Ureter (tissue), 1 donor: ENCODE data around the gene LRRC4C. TPM values are rescaled to one million over a fixed set of nuclear protein-coding genes. Genes with fewer than 3 reads are reported as not detected.
"Not testable (repeated sequence)": the region's sequence is repeated elsewhere in the genome, so short reads cannot be mapped to it uniquely, and the experiment has no call there.

Experiments used
- DNase-seq: peaks from one replicate; pipeline ENCODE4 v3.0.0-alpha.2; 2020; ENCODE audit warnings: low spot score
- total RNA-seq: library from RNA; stranded (reverse); gene quantifications from one replicate; pipeline ENCODE4 v1.2.4, GENCODE V29; 2023
- donor health status: DM: yes; HTN: yes; CAD: no.

Gene LRRC4C
- total RNA-seq, 1 donor from 2014 or later = 3.6 TPM

- no peak for DNase-seq
Observed at GRCh38 chr11:40879911-40880310, 579.5 kb downstream of the LRRC4C start.

- no peak for DNase-seq
Observed at GRCh38 chr11:40877981-40878380, 581.5 kb downstream of the LRRC4C start.

DNA sequence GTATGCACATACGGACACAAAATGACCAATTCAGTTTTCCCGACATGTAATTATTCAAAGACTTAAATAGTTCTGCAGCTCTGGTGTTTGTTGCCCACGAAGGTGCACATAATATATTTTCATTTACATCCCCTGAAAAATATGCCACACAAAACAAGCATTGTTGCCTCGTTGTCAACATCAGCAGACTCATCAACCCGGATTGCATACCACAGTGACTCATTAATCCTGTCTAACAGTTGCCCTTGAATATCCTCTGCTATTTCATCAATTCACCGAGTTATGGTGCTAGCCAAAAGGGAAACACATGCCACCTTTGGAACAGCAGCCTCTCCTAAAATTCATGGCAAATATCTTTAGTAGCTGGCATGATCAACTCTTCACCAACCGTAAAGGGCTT is 582.2 kb downstream of the LRRC4C start:
- no peak for DNase-seq

DNA sequence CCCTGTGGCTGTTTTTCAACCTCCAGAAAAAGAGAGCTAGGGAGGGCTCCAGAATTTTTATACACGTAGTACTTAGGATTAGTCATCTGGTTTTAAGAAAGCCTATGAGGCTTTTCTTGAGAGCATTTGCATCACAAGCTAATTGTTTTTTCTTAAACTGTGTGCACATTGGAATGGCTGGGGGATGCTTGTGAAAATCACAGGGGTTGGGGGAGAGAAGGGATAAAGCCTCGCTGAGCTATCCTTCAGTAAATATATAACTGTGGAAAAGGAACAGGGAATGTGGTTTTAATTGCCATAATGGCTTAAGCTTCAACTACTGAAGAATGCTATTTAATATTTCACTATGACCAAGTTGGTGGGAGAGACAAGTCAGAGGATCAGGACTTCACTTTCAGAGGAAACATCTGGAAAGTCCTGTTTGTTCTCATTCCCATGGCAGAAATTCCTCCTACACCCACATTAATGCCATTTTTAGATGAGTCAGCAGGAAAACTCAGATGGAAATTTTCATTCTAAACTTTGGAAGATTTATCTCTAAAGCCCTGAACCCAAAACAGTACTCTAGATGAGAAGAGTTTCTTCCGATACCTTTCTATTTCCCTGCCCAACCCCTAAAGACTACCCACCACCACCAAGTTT is 591.3 kb downstream of the LRRC4C start:
- no peak for DNase-seq

GRCh38 chr11:40857754-40858153 is 601.7 kb downstream of the LRRC4C start:
- not testable (repeated sequence) for DNase-seq

- DNase-seq = no peak
Observed at GRCh38 chr11:40842750-40843339, 616.6 kb downstream of the LRRC4C start.

DNA sequence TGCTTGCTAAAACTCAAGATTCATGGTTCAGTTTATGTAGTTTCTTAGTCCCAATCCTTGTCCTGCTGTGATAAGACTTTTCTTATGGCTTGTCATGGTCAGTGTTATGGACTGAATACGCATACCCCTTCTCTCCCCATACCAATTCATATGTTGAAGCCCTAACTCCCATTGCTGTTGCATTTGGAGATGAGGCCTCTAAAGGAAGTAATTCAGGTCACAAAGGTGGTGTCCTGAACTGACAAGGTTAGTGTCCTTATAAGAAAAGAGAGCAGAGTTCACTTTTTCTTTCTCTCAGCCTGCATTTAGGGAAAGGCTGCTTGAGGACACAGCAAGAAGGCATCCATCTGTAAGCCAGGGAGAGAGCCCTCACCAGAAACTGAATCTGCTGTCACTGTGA is 618.2 kb downstream of the LRRC4C start:
- DNase-seq = no peak

GRCh38 chr11:40838181-40838683 is 621.2 kb downstream of the LRRC4C start:
- no peak for DNase-seq

DNA sequence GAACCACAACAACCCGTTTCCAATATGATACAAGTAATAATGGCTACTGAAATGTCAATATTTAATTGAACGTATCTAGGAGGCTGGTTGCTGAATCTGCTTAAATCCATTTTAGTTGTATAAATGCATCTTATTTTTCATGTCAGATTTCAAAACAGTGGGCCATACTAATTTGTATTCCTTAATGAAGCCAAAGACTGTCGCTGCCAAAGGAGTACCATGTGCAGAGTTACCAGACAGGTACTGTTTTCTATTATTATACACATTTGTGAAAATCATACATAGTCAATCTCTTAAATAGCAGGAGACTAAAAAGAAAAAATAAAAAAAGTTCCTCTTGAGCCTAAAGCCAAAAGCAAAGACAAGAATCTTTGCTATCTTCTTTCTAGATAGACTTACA is 632.3 kb downstream of the LRRC4C start:
- DNase-seq = no peak

- no peak for DNase-seq
Observed at GRCh38 chr11:40826601-40827000, 632.9 kb downstream of the LRRC4C start.

GRCh38 chr11:40825201-40825834 is 634.1 kb downstream of the LRRC4C start:
- no peak for DNase-seq

DNA sequence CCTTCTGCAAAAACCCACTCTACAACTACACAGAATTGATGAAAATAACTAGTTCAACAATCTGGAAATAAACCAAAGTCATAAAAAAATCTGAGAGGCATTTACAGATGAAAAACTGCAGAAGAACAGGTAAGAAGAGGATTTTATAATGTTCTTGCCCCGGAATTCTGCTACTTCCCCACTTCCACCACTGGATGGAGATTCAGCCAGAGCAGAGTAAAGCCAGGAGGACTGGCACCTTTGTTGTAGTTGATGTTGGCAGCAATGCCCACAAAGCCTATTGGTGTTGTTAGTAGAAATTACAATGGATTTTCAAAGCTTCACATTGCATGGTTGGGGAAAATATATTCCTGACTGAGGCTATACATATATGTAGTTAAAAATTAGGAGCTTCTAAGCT is 640.2 kb downstream of the LRRC4C start:
- no peak for DNase-seq

DNA sequence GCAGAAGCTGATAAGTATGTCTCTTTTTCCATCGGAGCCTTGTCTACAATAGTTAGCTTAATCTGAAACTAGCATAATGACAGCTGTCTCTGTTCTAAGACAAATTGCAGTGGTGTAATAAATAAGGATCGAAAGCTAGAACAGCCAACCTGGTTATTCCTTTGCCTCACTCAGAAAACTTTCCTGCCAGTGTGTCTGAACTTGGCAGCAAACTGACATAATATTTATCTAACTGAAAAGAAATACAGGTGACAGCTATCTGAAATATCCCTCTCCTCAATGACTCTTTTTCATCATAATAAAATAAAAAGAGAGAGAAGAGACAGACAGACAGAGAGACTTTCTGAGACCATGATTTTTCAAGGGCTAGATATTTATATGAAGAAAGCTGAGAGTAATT is 642.5 kb downstream of the LRRC4C start:
- no peak for DNase-seq

GRCh38 chr11:40797981-40798380 is 661.5 kb downstream of the LRRC4C start:
- no peak for DNase-seq

GRCh38 chr11:40787224-40787623 is 672.2 kb downstream of the LRRC4C start:
- DNase-seq = no peak

DNA sequence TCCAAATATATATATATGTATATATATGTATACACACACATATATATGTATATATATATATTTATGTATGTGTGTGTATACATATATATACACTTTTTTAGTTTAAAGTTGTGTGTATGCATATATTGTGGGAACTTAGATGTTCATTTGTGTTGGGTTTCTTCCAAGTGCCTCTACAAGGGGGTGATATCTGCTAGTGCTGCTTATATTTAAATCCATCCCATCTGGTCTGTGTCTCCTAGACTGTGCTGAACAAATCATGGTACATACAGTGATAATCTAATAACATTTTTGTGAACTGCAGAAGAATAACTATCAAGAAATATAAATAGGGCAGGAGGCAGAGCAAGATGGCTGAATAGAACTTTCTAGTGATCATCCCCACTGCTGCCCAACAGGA is 696.4 kb downstream of the LRRC4C start:
- no peak for DNase-seq

DNA sequence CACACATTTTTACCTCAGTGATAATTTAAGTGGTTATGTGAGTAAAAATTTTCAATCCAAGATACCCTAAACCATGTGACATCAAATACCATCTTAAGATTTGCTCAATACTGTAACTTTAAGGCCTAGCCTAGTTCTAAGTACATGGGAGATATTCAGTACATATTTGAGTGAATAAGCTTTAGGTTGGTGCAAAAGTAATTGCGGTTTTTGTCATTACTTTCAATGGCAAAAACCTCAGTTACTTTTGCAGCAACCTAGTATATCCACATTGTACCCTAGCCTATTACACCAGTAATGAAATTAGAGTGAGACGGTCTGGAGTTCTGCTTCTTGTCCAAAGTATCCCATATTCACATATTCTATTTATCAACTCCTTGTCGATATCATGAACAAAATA is 700.1 kb downstream of the LRRC4C start:
- no peak for DNase-seq

GRCh38 chr11:40754297-40754696 is 705.2 kb downstream of the LRRC4C start:
- DNase-seq = no peak

GRCh38 chr11:40746282-40746681 is 713.2 kb downstream of the LRRC4C start:
- DNase-seq = no peak

- DNase-seq = no peak
Observed at GRCh38 chr11:40732132-40732531, 727.3 kb downstream of the LRRC4C start.

DNA sequence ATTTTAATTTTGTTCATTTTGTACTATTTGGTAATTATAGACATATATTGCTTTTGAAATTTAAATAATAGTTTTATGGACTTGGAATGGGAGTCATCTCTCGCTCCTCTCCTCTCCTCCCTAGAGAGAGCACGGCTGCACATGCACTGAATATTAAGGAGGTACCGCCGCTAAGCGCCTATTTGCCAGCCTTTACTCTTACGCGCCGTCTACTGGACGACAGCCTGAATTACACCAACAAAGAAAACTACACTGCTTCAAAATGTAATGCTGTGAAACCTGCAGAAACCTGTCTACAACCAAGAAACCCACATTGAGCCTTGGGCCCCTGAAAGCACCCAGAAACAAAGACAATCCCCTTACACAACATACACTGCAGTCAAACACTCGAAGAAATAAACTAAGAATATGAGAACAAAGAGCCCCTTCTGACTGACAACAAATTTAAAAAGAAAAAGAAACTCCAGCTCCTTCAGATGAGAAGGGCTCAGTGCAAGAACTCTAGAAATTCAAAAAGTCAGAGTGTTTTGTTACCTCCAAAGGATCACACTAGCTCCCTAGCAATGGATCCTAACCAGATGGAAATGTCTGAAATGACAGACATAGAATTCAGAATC is 737.2 kb downstream of the LRRC4C start:
- no peak for DNase-seq

DNA sequence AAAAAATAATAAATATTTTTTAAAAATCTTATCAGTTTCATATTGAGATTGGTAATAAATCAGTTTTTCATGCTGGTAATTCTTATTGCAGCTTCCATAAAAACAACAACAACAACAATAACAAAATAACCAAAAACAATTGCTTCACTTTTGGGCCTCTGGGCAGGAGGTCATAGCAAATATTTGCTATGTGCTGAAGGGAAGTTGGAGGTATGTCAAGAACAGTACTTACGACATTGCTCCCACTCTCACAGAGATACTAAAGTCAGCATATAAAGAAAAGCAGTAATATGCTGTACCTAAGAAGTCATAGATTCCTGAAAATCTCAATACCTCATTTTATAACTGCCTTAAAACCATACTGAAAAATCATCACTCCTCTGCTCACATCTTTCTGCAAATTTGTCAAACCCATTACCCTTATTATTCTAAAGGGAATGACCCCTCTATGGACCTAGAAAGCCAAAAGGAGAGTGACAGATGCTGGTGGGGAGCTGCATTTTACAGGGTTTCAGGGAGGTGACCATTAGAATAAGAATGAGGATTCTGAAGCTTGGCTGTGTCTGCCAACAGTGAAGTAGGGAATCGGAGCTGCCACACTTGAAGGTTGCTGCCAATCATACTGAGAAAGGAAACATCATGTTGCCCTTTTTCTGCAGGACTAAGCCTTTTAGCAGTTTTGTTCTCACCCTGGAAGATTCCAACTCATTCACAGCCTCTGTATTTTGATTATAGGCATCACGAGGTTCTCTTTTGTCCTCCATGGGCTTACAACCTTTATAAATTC is 742.9 kb downstream of the LRRC4C start:
- no peak for DNase-seq
